SH-SY5Y (cell line): Measurements from ENCODE around the gene FASTKD3.

ENCODE experiments used
- GATA2 ChIP-seq: IDR thresholded peaks from 2 replicates; pipeline ENCODE4 v1.6.1; 2011; ENCODE audit warnings: mild to moderate bottlenecking, low read depth, low read length
- GATA3 ChIP-seq: IDR thresholded peaks from 2 replicates; pipeline ENCODE4 v1.6.1; 2011; ENCODE audit warnings: low read depth, mild to moderate bottlenecking, low read length, moderate library complexity

Gene FASTKD3

GRCh38 chr5:7844901-7845300, 23.9 kb downstream of the FASTKD3 start:
- TF ChIP-seq GATA2 (no peak), GATA3 (no peak)

GRCh38 chr5:7842531-7842930, 26.3 kb downstream of the FASTKD3 start:
- TF ChIP-seq GATA2 (no peak), GATA3 (no peak)

GRCh38 chr5:7837403-7837802, 31.4 kb downstream of the FASTKD3 start:
- TF ChIP-seq GATA2 (no peak), GATA3 (no peak)

GRCh38 chr5:7834982-7835381, 33.8 kb downstream of the FASTKD3 start:
- no peak for TF ChIP-seq GATA3
- no peak for TF ChIP-seq GATA2

- TF ChIP-seq GATA3 (no peak), GATA2 (no peak)
Observed at GRCh38 chr5:7828269-7828668, 40.6 kb downstream of the FASTKD3 start.

GRCh38 chr5:7827610-7828009, 41.2 kb downstream of the FASTKD3 start:
- TF ChIP-seq GATA2, result no peak

- no peak for TF ChIP-seq GATA3
- no peak for TF ChIP-seq GATA2
Observed at GRCh38 chr5:7825630-7826029, 43.2 kb downstream of the FASTKD3 start.

GRCh38 chr5:7824995-7825394, 43.8 kb downstream of the FASTKD3 start:
- TF ChIP-seq GATA2 (no peak), GATA3 (no peak)

GRCh38 chr5:7823594-7823993, 45.2 kb downstream of the FASTKD3 start:
- no peak for TF ChIP-seq GATA2
- no peak for TF ChIP-seq GATA3

- no peak for TF ChIP-seq GATA3
- TF ChIP-seq GATA2, result no peak
Observed at GRCh38 chr5:7822449-7822848, 46.4 kb downstream of the FASTKD3 start.

GRCh38 chr5:7816535-7816901, 52.3 kb downstream of the FASTKD3 start:
- TF ChIP-seq GATA2 (no peak), GATA3 (no peak)

- TF ChIP-seq GATA2, result no peak
- no peak for TF ChIP-seq GATA3
Observed at GRCh38 chr5:7815892-7816534, 52.8 kb downstream of the FASTKD3 start.

GRCh38 chr5:7814816-7815215, 54.0 kb downstream of the FASTKD3 start:
- TF ChIP-seq GATA3, result no peak
- no peak for TF ChIP-seq GATA2

- TF ChIP-seq GATA2 (no peak), GATA3 (no peak)
Observed at GRCh38 chr5:7813576-7813975, 55.3 kb downstream of the FASTKD3 start.

- TF ChIP-seq GATA2 (no peak), GATA3 (no peak)
Observed at GRCh38 chr5:7813007-7813406, 55.8 kb downstream of the FASTKD3 start.

- no peak for TF ChIP-seq GATA3
- no peak for TF ChIP-seq GATA2
Observed at GRCh38 chr5:7811715-7812114, 57.1 kb downstream of the FASTKD3 start.
